GM18508 (cell line): ENCODE data around the gene YDJC.
"Not testable (repeated sequence)": the region's sequence is repeated elsewhere in the genome, so short reads cannot be mapped to it uniquely, and the experiment has no call there.

Experiments
- ATAC-seq: cut with Tn5 transposase; IDR thresholded peaks from one replicate; pipeline ENCODE4 v1.9.1; 2021; ENCODE audit warnings: moderate number of reproducible peaks; ENCODE audit not compliant: insufficient read depth, unreplicated experiment

Gene YDJC

DNA sequence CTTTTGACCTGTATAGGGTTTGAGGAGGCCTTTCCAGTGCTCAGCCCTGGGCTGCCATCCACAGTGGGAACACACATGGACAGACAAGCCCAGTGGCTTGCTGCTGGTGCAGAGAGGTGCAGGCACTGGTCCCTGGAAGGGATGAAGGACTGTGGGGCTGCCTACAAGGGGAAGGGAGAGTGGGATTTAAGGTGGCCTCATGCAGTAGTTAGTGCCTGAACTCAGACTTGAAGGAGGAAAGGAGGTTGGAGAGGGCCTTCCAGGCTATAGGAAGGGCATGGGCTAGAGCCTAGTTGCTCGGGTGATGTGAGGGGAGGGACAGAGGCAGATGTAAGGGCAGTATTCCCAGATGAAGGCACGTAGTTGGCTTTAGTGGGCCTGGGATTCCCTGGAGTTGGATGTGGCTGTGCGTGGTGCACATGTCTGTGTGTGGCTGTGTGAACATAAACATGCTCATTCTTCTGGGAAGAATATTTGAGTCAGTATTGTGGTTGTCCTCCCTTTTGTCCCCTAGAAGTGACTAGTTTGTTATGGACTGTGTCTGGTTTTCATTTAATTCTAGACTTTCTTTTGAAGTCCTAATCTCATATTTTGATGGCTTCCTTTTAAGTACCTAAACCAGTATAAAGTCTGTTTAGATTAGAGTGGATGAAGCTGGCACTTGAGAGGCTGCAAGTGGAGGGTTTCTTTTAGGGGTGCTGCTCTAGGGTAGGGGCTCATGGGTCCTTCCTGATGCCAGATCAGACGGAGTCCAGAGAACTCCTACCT is 18.4 kb downstream of the YDJC start:
- no peak for ATAC-seq

DNA sequence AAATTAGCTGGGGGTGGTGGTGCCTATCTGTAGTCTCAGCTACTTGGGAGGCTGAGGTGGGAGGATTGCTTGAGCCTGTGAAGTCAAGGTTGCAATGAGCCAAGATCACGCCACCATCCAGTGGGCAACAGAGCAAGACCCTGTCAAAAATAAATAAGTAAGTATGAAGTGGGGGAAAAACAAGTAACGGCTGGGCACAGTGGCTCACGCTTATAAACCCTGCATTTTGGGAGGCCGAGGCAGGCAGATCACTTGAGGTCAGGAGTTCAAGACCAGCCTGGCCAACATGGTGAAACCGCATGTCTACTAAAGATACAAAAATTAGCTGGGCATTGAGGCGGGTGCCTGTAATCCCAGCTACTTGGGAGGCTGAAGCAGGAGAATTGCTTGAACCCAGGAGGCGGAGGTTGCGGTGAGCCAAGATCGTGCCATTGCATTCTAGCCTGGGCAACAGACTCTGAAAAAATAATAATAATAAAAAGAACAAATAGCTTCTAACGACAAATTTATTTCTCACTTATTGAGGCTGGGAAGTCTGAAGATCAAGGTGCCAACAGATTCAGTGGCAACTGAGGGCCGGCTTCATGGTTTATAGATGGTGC is 20.2 kb downstream of the YDJC start:
- not testable (repeated sequence) for ATAC-seq

GRCh38 chr22:21606775-21607174 is 23.0 kb downstream of the YDJC start:
- no peak for ATAC-seq

DNA sequence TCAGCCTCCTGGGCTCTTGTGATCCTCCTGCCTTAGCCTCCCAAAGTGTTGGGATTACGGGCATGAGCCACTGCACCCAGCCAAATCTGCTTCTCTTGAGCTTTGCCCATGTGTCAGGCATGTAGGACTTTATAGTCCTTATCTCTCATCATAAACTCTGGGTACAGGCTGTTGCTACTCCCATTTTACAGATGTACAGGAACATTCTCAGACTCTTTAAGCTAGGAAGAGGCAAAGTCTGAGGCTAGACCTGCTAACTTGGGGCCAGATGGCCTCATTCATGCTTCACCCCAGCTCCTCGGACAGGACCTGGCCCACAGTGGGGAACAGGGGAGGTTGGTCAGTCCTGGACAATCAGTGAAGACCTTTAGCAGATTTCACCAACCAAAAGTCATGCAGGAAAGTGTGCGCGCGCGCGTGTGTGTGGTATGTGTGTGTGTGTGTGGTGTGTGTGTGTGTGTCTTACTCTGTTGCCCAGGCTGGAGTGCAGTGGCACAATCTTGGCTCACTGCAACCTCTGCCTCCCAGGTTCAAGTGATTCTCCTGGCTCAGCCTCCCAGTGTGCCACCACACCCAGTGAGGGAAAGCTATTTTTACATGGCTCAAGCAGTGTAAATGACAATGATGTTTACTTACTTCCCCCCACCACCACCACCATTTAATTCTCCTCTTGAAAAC is 23.8 kb downstream of the YDJC start:
- ATAC-seq: no peak

DNA sequence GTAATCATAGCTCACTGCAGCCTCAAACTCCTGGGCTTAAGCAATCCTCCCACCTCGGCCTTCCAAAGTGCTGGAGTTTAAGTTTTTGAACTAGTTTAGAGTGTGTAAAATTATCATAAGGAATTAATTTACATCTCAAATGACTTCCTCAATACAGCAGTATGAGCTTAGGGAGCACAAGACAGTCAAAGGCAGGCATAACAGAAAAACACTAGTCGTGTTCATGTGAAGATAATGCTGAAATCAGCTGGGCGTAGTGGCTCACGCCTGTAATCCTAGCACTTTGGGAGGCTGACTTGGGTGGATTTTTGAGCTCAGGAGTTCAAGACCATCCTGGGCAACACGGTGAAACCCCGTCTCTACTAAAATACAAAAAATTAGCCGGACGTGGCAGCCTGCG is 25.8 kb downstream of the YDJC start:
- no peak for ATAC-seq

DNA sequence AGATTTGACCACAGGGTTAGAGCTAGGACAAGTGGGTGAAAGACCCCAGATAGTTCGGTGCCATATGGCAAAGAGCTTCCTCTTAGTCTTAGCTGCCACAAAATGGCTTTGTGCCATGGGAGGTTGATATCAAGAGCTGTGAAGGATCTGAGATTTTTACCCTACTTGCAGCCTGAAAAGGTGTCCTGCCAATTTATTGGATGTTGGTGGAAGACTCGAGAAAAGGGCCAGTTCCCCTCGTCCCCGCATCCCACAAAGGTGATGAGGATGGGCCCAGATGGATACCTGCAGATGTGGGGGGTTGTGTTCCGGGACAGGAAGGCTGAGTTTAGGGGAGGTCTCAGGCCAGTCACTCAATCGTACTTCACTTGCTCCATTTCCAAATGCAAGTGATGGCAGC is 27.2 kb downstream of the YDJC start:
- ATAC-seq: no peak

DNA sequence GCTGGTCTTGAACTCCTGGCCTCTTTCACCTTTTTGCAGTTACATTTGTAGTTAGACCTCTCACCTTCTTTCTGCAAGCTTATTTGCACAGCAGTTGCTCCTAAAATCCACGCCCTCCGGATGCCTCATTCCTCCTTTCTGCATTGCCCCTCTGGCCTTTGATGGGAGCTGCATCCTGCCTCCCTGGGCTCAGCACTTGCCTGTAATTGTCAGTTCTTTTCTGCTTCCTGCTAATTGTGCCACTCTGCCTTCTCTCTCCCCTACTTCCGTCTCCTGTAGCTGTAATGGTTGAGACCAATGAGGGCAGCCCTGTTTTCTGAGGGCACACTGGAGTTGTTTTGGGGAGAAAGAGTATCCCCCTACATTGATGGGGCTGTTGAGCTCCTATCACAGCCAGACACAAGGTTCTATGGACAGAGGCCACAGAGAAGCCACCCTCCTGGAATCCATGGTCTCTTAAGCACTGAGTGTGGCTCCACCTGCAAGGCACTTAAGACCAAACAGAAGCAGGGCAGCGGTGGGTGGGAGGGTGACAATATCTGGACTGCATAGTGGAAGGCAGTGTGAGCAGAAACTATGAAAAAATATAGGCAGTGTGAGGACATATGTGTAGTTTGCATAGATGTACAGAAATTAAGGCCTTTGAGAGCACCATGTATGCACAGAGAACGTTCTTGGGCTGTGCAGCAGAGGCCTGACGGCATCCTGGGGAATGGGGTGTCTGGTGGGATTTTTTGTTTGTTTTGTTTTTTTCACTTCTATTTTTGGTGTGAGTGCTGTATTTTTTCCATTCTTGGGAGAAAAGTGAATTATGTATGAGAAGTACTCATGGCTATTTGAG is 30.5 kb downstream of the YDJC start:
- ATAC-seq: no peak

- no peak for ATAC-seq
Observed at GRCh38 chr22:21598302-21598701, 31.5 kb downstream of the YDJC start.

GRCh38 chr22:21596356-21597135 is 33.3 kb downstream of the YDJC start:
- not testable (repeated sequence) for ATAC-seq

GRCh38 chr22:21594865-21595452 is 34.9 kb downstream of the YDJC start:
- no peak for ATAC-seq

GRCh38 chr22:21593406-21594232 is 36.2 kb downstream of the YDJC start:
- ATAC-seq: no peak

- no peak for ATAC-seq
Observed at GRCh38 chr22:21592422-21592821, 37.4 kb downstream of the YDJC start.

DNA sequence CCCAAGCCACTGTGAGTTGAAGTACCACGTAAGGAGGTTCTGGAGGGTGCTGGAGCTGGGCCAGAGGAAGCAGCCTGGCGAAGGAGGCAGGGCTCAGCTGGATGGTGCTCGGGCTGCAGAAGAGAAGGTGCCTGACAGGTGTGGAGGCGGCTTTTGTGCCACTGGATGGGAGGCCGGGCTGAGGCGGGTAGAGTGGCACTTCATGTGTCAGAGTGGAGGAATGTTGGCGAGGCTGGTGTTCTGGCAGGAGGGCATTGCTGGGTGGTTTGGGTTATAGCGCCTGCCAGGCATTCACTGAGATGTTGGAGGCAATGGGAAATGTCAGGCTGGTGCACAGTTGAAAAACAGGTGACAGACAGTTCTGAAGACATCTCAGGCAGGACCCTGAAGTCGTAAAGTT is 38.1 kb downstream of the YDJC start:
- ATAC-seq: no peak

- no peak for ATAC-seq
Observed at GRCh38 chr22:21590809-21591641, 38.8 kb downstream of the YDJC start.

DNA sequence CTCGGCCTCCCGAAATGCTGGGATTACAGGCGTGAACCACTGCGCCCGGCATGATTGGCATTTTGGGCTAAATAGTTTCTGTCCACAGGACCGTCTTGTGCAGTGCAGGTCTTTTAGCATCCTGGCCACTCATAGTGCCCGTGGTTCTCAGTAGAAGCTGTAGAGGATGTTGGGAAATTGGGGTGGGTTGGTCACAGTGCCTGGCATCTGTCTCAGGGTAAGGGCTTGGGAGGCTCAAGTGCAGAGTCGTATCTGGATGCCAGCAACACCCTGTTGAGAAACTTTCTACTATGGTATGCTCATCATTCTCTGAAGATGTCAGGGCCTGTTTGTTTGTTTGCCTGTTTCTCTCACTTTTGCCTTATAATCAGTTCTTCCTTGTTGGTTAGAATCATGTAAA is 40.4 kb downstream of the YDJC start:
- ATAC-seq: no peak

GRCh38 chr22:21587803-21588611 is 41.8 kb downstream of the YDJC start:
- no peak for ATAC-seq

DNA sequence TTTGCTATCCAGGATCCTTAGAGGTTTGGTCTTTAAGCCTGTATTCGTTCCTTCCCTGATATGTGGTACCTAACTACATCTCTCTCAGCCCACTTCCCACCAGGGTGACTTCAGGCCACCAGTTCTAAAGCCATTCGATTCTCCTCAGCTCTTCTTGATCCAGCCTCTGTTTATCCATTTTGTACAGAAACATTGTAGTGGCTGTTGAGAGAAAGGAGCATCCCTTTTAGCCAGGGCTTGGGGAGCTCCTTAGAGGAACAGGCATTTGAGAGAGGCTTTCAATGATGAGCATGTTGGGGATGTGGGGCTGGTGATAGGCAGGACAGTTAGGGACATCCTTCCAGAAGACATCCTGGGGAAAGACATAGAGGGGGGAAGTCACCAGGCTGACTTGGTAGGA is 44.4 kb downstream of the YDJC start:
- ATAC-seq: no peak
